ENCODE data around the gene ANK3. TPM values are rescaled to one million over a fixed set of nuclear protein-coding genes. Genes with fewer than 3 reads are reported as not detected.

Gene ANK3
- total RNA-seq, 2 donors from 2014 or later, result 65.0 to 79.5 TPM

- Mint-ChIP-seq H3K9me3 (no peaks in the 10 kb centered on the region), H3K27me3 (ENCODE audit: insufficient read depth) (no peaks in the 10 kb centered on the region), H3K27ac (no peak overlapping the region), H3K36me3 (ENCODE audit: low read depth) (no peaks in the 10 kb centered on the region), H3K4me3 (no peak overlapping the region), H3K4me1 (peaks cover 3% of the 10 kb centered on the region)
- no peaks in the 10 kb centered on the region for H3K9me3 ChIP-seq (ENCODE audit: control insufficient read depth, low read length)
- no peak overlapping the region for H3K27ac ChIP-seq (ENCODE audit: low read depth, low read length)
- no peak overlapping the region for H3K9ac ChIP-seq (ENCODE audit: extremely low read depth, low read length, poor library complexity, severe bottlenecking)
- TF ChIP-seq CTCF (conservative IDR thresholded peaks at IDR 0.05), result no peak
- no peaks in the 10 kb centered on the region for H3K27me3 ChIP-seq (ENCODE audit: control insufficient read depth, insufficient read depth, low read length, poor library complexity, severe bottlenecking)
- no peak for DNase-seq
- H3K36me3 ChIP-seq (ENCODE audit: control insufficient read depth, insufficient read depth, low read length), result no peaks in the 10 kb centered on the region
- 91 to 92% methylated on average over 6 to 9 of the region's 9 CpGs for WGBS, 2 experiments (ENCODE audit: insufficient coverage in 1 of 2, insufficient read length in 1 of 2)
- no peak overlapping the region for H3K4me3 ChIP-seq (ENCODE audit: low read length)
- H3K4me1 ChIP-seq (ENCODE audit: control insufficient read depth, insufficient read depth, low read length), result no peaks in the 10 kb centered on the region
Observed at GRCh38 chr10:60236869-60237524, 152.7 kb downstream of the ANK3 start.

- no peaks in the 10 kb centered on the region for H3K36me3 Mint-ChIP-seq (ENCODE audit: low read depth)
- no peak overlapping the region for H3K4me3 Mint-ChIP-seq
- H3K9me3 ChIP-seq (ENCODE audit: control insufficient read depth, low read length), result no peaks in the 10 kb centered on the region
- DNase-seq, result no peak
- no peak overlapping the region for H3K4me3 ChIP-seq (ENCODE audit: low read length)
- peaks cover 3% of the 10 kb centered on the region for H3K4me1 Mint-ChIP-seq
- no peaks in the 10 kb centered on the region for H3K9me3 Mint-ChIP-seq
- H3K4me1 ChIP-seq (ENCODE audit: control insufficient read depth, insufficient read depth, low read length), result no peaks in the 10 kb centered on the region
- WGBS, 2 experiments (ENCODE audit: insufficient coverage in 1 of 2, insufficient read length in 1 of 2), result 93% methylated on average over 1 of the region's 1 CpG; no CpG with 5 or more reads in 1 of the 2 experiments
- no peaks in the 10 kb centered on the region for H3K36me3 ChIP-seq (ENCODE audit: control insufficient read depth, insufficient read depth, low read length)
- no peak for TF ChIP-seq CTCF (conservative IDR thresholded peaks at IDR 0.05)
- H3K27me3 ChIP-seq (ENCODE audit: control insufficient read depth, insufficient read depth, low read length, poor library complexity, severe bottlenecking), result no peaks in the 10 kb centered on the region
- H3K27me3 Mint-ChIP-seq (ENCODE audit: insufficient read depth), result no peaks in the 10 kb centered on the region
- H3K27ac ChIP-seq (ENCODE audit: low read depth, low read length), result no peak overlapping the region
- H3K27ac Mint-ChIP-seq, result no peak overlapping the region
- no peak overlapping the region for H3K9ac ChIP-seq (ENCODE audit: extremely low read depth, low read length, poor library complexity, severe bottlenecking)
Observed at GRCh38 chr10:60235001-60235400, 154.7 kb downstream of the ANK3 start.

DNA sequence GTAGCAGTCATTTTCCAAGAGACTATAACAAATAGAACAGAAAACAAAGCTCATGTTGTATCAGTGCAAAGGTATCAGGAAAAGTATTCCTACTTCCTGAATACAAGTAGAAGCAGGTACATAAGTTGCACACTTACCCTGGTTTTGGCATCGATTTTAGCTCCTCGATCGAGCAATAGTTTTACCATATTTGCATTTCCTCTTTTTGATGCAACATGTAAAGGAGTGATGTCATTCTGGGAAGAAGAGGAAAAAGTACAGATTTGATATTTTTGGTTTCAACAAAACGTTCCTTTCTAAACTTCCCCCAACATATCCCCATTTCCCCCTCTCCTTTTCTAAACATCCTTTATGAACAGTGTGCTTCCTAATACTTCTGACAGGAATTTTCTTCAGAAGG lies 155.1 kb downstream of the ANK3 start:
- Mint-ChIP-seq H3K4me3 (no peak overlapping the region), H3K36me3 (ENCODE audit: low read depth) (no peaks in the 10 kb centered on the region), H3K4me1 (peaks cover 3% of the 10 kb centered on the region), H3K9me3 (no peaks in the 10 kb centered on the region), H3K27me3 (ENCODE audit: insufficient read depth) (no peaks in the 10 kb centered on the region), H3K27ac (no peak overlapping the region)
- 94 to 97% methylated on average over 3 to 4 of the region's 4 CpGs for WGBS, 2 experiments (ENCODE audit: insufficient coverage in 1 of 2, insufficient read length in 1 of 2)
- H3K9me3 ChIP-seq (ENCODE audit: control insufficient read depth, low read length), result no peaks in the 10 kb centered on the region
- no peaks in the 10 kb centered on the region for H3K27me3 ChIP-seq (ENCODE audit: control insufficient read depth, insufficient read depth, low read length, poor library complexity, severe bottlenecking)
- H3K4me3 ChIP-seq (ENCODE audit: low read length), result no peak overlapping the region
- no peak for DNase-seq
- H3K4me1 ChIP-seq (ENCODE audit: control insufficient read depth, insufficient read depth, low read length), result no peaks in the 10 kb centered on the region
- TF ChIP-seq CTCF (conservative IDR thresholded peaks at IDR 0.05), result no peak
- no peak overlapping the region for H3K9ac ChIP-seq (ENCODE audit: extremely low read depth, low read length, poor library complexity, severe bottlenecking)
- no peak overlapping the region for H3K27ac ChIP-seq (ENCODE audit: low read depth, low read length)
- H3K36me3 ChIP-seq (ENCODE audit: control insufficient read depth, insufficient read depth, low read length), result no peaks in the 10 kb centered on the region
